ENCODE results near the gene ZNF385A.

The ZNF385A gene, protein sequence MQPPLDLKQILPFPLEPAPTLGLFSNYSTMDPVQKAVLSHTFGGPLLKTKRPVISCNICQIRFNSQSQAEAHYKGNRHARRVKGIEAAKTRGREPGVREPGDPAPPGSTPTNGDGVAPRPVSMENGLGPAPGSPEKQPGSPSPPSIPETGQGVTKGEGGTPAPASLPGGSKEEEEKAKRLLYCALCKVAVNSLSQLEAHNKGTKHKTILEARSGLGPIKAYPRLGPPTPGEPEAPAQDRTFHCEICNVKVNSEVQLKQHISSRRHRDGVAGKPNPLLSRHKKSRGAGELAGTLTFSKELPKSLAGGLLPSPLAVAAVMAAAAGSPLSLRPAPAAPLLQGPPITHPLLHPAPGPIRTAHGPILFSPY

DNA sequence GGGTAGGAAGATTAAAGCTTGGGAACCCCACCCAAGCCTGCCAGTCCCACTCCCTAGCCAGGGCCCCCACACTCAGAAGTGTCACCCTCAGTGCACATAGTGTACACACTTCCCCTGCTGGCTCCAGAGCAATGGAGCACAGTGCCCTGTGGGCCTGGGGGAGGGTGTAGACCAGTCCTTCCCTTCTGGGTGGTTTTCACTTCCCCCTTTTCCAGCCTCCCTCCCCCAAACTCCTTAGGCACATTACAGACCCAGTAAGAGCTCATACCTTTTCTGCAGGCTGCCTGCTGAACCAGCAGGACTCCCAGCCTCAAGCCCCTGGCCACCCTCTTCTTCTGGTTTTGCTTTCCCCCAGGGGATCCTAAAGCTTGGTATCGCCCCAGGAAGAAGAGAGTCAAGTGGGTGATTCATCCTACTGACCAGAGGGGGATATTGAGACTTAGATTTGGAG is at the start of gene ZNF385A:
Gene ZNF385A, minus strand, starts transcription at position 143 of the 451 bp plus-strand sequence. CDS start 219 bp downstream, outside the sequence.
- in situ Hi-C loops (cut with MboI; ENCODE audit: low sequenced_read_pairs): no loop called here

DNA sequence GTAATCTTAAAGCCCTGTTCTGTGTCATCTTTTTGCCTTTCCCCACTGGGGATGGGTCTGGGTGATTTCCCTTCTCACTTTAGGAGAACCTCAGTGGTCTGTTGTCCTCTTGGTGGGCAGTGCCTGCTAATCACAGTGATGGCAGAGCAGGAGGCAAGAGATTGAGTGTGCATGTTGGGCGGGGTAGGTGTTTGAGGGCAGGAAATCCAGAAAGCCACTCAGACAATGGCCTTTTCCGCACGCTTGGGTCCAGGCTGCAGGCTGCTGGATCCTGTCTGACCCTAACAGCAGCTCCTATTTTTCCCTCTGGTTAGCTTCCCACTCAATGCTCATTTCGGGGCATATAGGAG is 48.3 kb upstream of the ZNF385A start:
- in situ Hi-C loops (cut with MboI; ENCODE audit: low sequenced_read_pairs): no loop called here

DNA sequence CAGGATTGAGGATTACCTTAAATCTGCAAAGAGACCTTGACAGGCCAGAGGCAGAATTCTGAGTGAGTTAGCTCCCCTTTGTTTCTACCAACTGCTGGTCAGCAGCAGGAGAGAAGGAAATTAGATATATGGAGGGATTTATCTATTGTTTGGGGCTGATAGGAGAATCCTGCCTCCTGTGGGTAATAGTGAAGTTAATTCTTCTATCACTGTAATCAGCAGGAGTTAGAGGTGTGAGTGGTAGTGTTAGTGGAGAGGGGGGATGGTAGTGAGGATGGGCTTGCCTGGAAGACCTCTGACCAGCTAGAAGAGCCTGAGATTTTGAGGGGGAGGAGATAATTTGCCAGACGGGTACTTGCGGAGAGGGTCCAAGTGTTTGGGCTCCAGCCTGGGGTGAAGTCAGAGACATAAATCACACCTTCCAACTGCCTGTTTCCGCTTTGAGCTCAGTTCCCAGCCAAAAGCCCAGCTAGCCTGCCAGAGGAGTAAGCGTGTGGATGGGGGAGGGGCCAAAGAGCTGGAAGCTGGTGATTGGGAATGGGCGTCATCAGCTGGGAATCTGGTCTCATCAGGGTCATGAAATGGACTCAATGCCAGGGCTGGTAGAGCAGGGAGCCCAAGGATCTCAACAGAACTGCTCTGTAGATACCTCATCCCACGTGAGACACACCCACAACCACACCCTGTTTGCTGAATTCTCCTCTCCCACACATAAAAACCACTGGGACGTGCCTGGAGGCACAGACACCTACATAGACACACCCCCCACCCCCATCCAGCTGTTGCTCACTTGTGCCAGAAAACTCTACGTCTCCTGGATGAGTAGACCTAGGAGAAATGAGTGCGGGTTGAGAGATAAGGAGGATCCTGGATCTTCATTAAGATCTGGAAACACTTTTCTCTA is 47.6 kb upstream of the ZNF385A start:
- in situ Hi-C loops (cut with MboI; ENCODE audit: low sequenced_read_pairs): no loop called here

DNA sequence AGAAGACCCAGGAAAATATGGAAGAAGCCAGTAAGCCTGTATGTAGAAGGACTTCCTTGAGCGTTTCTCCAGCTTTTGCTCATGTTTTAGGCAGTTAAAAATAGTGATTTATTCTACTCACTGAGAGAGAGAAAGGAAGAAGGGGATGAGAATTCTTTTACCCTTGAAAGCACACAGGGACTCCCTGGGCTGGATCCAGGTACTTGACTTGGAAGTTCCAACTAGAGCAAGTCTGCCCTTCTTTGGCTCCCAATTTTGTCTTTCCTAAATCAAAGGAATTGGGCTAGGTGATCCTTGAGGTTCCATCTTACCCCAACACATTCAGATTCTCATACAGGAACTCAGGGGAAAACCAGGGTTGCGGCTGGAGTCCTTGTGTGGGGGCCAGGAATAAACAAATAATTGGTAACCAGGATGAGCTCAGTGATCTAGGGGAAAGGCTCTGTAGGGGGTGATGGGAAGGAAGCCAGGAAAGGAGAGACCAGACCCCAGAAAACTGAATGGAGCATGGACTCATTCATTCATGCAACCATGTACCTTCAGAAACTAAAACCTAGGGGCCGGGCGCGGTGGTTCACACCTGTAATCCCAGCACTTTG is 46.0 kb upstream of the ZNF385A start:
- in situ Hi-C loops (cut with MboI; ENCODE audit: low sequenced_read_pairs): no loop called here

DNA sequence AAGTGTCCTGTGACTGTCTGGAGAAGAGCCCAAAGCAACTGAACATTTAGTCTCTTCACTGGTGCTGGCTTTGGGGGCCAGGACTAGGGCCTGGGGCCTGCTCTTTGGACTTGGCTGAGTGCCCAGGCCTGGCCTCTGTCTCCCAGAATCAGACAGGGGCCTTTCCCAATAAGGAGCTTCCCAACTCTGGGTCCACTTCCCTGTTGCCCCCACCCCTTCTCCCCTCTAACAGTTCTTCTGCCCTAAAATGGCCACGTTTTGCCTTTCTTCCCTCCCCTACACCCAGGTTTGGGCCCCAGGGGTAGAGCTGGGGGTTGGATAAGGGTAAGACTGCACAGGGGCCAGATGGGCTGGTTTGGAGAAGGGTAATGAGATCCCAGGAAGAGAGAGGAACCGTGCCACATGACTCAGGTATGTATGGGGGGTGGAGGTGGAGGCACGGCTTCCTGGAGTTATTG is 44.5 kb upstream of the ZNF385A start:
- in situ Hi-C loops (cut with MboI; ENCODE audit: low sequenced_read_pairs): no loop called here

DNA sequence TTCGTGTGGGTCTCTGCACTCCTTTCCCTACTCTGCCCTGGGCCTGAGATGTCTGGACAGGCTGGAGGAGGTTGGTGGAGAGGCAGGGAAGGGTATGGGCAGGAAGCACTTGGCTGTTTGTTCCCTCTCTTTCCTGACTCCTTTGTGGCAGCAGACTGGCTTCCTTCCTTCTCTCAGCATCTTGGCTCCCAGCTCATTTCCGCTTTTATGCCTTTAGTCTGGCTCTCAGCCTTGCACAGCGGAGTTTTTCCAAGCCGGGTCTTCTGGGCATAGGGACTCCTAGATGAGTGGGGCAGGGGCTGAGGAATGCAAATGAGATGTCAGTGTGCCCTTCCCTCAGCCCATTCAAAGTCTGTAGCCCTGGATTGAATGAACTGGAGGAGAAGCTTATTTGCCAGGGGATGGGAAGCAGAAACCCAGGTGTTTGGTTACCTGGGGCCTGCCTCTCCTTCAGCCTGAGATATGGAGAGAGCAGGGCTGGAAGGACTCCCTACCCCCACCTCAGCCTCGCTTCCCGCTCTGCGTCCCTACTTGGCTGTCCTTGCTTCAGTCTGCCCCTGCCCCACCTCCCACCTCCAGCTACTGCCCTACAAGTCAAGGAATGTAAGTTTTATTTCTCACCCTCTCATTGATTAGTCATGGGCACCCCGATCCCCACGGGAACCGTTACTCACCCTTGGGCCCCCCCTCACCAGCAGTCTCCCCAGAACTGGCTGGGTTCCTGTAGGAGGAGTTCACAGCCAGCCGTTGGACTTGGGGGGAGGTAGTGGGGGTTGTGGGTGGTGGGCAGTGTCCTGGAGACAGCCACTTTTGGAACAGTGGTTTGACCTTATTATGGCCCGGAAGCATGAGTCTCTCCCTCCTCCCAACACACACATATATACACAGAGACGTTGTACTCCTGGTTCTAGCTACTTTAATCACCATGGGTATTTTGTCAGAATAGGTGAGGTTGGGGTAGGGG is 43.8 kb upstream of the ZNF385A start:
- in situ Hi-C loops (cut with MboI; ENCODE audit: low sequenced_read_pairs): no loop called here

DNA sequence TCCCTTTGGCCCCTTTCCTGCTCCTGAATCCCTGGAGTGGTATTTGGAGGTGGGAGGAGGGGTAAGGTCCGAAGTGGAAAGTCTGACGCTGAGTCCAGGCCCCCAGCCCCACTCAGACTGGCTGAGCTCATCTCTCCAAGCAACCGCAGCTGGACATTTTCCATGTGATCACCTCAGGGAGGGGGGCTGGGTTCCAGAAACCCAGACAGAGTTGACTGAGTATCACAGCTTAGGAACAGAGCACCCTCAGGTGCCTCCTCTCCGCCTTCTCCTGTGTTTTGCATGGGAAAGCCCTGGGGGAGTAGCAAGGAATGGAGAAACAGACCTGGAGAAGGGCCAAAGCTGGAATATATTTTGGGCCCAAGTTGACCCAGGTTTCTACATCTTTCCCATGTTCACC is 42.6 kb upstream of the ZNF385A start:
- in situ Hi-C loops (cut with MboI; ENCODE audit: low sequenced_read_pairs): no loop called here

DNA sequence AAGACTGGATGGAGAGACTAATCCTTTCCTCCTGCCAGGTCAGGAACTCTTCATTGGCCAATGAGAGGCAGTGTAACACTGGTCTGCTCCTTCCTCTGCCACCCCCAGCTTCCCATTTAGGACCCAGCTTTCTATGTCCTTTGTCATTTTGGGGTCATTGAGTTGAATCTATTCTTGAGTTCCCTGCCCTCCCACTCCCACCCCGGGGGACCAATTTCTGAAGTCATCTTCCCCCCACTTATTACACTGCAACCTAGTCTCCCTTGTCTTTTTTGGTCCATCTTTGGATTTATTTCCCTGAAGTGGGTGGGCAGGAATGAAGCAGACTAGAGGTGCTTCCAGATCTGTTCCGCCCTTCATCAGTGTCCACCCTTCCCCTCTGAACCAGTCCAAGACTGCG is 42.2 kb upstream of the ZNF385A start:
- in situ Hi-C loops (cut with MboI; ENCODE audit: low sequenced_read_pairs): no loop called here

DNA sequence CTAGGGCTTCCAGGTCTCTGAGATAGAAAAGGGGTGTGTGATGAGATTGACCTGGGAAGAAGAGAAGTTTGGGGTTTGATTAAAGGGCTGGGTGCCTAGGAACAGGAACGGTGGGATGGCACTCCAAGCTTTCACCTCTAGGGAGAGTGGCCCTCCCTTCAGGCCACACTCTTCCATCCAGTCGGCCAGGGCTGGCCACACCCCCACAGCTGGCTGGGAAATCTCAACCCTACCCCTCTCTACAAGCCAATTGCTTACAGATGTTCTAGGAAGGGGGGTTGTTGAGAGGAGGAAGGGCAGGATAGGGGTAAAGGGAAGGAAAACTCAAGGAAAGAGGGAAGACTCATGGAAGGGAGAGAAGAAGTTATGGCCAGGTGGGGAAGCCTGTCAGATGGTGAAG is 41.2 kb upstream of the ZNF385A start:
- in situ Hi-C loops (cut with MboI; ENCODE audit: low sequenced_read_pairs): no loop called here

DNA sequence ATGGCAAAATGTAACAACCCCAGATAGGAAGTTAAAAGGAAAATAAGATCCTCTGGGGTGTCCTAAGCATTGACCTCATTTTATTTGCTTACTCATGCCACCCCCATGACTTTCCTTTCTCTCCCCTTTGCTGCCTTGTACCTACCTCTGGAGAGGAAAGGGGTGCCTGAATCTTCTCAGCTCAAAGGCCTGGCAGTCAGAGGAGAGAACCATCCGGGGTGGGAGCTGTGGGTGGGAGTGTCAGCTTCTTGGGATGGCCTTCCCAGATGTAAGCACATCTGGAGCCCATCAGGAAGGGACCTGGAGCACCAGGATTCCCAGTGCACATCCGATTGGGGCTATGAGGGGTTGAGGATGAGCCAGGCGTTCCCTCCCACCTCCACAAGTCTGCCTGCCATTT is 39.7 kb upstream of the ZNF385A start:
- in situ Hi-C loops (cut with MboI; ENCODE audit: low sequenced_read_pairs): no loop called here

DNA sequence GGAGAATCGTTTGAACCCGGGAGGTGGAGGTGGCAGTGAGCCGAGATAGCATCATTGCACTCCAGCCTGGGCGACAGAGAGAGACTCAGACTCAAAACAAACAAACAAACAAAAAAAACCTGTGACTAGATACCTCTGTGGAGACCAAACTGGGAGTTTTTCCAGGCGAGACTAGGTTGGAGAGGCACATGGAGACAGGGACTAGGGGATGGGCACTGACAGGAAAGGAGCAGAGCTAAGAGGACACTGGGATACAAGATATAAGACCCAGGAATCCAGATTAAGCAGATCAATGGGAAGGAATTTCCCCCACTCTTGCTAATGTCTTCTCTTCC is 39.2 kb upstream of the ZNF385A start:
- in situ Hi-C loops (cut with MboI; ENCODE audit: low sequenced_read_pairs): no loop called here

DNA sequence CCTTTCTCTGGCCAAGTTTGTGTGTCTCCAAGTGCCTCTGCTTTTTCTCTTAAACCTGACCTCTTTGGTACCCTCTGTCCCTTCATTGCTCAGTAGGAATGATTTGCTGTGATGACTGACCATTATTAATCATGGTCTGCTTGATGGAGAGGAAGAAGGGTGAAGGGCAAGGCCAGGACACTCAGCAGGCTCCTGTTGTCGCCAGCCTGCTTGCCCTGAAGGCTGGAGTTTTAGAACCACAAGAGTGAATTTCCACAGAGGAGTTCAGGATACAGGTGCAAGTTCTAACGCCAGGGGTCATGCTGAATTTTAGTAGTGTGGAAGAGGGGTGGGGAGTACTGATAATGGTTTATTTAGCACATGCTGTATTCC is 37.3 kb upstream of the ZNF385A start:
- in situ Hi-C loops (cut with MboI; ENCODE audit: low sequenced_read_pairs): no loop called here

DNA sequence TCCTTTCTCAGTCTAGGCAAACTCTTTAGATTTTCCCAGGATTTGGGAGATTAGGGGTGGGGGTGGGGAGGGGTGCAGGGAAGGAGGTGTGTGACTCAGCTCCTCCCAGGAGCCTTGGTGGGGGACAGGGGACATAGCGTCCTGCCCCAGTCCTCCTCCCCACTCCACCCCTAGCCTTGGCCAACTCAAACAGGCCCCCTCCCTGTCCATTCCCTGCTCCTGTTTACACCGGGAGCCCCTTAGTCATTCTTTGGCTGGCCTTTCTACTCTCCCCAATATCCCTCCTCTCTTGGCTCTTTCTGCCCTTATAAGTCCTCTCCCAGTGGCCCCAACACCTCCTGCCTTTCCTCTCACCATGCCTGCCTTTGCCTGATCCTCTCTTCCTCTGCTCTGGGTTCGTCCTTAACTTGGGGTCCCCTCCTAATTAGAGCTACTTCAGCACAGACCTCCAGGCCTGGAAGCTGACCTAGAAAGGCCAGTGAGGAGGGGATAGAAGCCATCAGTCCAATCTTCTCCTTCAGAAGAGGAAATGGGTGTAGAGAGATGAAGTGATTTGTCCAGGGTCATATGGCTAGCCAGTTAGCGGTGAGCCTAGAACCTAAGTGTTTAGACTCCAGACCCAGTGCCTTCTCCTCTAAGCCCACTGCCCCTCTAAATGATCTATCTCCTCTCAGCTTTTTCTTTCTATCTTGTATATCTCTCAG is 36.8 kb upstream of the ZNF385A start:
- in situ Hi-C loops (cut with MboI; ENCODE audit: low sequenced_read_pairs): no loop called here

DNA sequence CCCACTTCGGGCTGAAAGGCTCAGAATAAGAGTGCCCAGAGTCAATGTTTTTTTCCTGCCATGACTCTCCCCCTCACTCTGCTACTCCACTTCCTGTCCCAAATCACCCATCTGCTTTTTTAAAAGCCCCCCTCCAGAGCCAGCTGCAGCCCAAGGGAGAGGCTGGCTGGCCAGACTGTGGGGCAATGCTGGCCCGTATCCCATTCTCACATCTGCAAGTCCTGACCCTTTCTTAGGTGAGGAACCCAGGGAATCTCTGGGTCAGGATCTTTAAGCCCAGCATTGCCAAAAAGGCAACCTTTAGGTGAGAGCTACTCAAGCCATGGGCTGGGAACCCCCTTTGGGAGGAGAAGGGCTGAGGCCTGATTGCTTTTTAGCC is 36.2 kb upstream of the ZNF385A start:
- in situ Hi-C loops (cut with MboI; ENCODE audit: low sequenced_read_pairs): no loop called here

DNA sequence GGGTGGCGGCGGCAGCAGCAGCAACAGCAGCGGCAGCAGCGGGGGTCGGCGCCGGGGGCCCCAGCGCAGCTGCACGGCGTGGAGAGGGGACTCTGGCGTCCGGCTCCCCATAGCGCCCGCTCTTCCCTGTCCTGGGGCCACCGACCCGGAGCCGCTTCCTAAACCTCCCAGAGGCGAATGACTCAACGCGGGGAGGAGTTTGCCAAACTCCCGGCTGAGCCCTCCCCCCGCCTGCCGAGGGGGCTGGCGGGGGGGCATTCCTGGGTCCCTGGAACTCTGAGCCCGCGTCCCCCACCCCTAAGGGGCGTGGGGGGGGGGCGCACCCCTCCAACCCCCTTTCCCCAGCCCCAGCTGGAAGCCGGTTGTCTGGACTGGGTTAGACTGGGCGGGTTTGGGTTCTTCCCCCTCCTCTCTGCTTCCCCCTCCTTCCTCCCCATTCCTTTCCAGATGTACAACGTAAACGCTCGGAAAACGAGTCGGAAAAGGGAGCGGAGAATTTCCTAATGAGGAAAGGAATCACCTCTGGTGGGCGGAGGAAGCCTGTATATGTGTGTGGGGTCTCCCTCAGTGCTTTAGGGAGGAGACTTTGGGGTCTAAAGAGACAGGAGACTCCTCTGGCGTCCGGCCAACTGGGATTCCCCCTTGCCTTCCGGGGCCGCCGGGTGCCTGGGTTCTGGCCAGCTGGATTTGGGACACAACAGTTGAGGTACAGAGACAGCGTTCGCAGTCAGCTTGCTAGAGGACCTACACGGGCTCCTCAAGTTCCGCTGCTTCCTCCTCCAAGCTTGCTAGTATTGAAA is 34.8 kb upstream of the ZNF385A start, which contains the start of gene ITGA5:
Gene ITGA5, minus strand, starts transcription at position 179 of the 800 bp plus-strand sequence. Its CDS starts 68 bp downstream, at position 111.
- in situ Hi-C loops (cut with MboI; ENCODE audit: low sequenced_read_pairs): no loop called here

DNA sequence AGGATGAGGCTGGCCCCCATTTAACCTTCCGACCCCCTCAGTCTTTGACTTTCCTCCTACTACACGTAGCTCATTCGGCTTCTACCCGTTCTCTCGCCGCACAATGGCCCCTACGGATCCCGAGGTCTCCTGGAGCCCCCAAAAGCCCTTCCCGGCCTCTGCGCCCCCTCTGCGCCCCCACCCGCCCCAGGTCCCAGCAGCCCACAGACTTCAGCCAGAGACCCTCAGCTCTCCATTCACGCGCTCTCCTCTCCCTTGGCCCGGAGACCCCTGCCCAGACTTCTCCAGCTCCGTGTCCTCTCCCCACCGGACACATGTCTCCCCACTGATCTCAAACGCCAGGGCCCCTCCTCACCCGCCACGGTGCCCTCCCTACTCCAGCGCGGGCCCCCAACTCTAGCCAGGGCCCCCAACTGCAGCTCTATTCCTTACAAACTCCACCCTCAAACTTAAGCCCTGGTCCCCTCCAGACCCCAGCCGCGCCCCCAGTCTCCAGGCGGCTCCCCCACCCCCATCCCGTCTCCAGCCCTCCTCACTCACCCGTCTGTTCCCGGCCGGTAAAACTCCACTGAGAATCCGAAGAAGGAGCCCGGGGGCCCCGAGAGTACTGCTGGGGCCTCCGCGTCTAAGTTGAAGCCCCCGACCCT is 34.0 kb upstream of the ZNF385A start:
- in situ Hi-C loops (cut with MboI; ENCODE audit: low sequenced_read_pairs): no loop called here

DNA sequence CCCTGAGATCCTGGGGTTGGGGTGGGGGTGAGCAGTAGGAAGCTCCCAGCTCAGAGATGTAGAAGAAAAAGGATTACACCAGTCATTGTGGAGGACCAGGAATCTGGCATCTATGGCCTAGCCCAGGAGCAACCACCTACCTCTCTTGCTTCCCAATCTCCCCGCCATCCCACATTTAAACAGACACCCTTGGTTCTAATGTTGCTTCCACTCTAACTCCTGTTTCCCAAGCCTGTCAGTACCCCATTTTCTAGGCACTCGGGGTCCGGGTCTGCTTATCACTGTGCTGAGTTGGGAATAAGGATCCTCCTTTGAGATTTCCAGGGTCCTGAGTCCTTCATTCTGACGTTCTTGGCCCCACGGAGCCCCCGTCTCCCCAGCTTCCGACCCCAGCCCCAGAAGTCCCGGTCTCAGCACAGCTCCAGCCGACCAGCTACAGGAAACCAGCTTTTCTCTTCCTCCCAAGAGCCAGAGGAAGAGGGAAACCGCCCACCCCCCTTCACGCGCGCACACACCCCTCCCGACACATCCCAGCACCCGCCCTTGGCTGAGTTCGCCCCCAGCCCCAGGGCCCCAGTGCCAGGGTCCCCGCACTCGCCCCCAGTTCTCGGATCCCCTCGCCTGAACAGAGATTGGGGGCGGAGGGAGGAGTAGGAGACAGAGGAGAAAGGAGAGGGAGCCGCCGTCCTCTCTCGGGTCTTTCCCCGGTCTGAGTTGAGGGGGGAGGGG is 33.3 kb upstream of the ZNF385A start:
- in situ Hi-C loops (cut with MboI; ENCODE audit: low sequenced_read_pairs): no loop called here
